ENCODE data around the gene PMIS2. TPM values are rescaled to one million over a fixed set of nuclear protein-coding genes. Genes with fewer than 3 reads are reported as not detected.

PMIS2 gene
- total RNA-seq, 1 donor from 2014 or later: not detected

DNA sequence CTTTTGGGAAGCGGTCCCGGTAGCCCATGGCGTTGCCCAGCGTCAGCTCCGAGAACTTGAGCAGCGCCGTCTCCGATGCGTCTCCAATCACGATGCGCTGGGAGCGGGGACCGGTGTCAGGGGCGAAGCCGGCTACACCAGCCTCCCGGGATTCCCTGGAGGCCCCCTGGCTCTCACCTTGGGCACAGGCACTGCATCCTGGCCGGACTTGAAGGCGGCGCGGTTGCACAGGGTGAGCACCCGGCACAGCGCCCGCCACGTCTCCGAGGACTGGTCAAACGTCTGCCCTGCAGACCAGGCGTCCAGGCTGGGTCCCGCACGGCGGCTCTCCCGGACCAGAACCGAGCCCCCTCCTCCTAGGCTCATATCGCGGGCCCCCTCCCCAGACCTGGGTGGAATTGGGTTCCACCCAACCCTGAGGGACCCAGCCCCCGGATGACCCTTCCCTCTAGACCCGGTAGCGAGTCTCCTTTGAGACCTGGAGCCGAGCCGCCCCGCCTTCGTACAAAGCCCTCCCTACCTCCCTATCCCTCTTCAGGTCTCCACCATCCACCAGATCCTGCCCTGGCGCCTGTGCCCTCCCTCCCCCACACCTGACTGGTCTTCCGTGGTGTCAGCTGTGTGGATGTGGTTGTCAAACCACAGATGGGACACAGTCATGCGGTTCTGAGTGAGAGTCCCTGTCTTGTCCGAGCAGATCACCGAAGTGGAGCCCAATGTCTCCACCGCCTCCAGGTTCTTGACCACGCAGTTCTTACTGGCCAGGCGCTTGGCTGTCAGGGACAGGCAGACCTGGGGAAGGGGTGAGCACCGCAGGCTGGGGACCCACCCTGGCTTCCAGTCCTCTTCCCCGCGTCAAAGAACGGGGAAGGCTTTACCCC is 27.3 kb upstream of the PMIS2 start:
- no peaks in the 10 kb centered on the region for H3K36me3 Mint-ChIP-seq
- peak overlapping the region; percentile 76 for H3K4me3 Mint-ChIP-seq
- no peak overlapping the region for H3K27ac Mint-ChIP-seq
- TF ChIP-seq, protein P1, sequence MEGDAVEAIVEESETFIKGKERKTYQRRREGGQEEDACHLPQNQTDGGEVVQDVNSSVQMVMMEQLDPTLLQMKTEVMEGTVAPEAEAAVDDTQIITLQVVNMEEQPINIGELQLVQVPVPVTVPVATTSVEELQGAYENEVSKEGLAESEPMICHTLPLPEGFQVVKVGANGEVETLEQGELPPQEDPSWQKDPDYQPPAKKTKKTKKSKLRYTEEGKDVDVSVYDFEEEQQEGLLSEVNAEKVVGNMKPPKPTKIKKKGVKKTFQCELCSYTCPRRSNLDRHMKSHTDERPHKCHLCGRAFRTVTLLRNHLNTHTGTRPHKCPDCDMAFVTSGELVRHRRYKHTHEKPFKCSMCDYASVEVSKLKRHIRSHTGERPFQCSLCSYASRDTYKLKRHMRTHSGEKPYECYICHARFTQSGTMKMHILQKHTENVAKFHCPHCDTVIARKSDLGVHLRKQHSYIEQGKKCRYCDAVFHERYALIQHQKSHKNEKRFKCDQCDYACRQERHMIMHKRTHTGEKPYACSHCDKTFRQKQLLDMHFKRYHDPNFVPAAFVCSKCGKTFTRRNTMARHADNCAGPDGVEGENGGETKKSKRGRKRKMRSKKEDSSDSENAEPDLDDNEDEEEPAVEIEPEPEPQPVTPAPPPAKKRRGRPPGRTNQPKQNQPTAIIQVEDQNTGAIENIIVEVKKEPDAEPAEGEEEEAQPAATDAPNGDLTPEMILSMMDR (conservative IDR thresholded peaks at IDR 0.05): no peak
- no peak for DNase-seq (ENCODE audit: extremely low spot score, unreplicated experiment)
- H3K4me1 Mint-ChIP-seq (ENCODE audit: unreplicated experiment): peaks cover 4% of the 10 kb centered on the region
- H3K9me3 Mint-ChIP-seq: no peaks in the 10 kb centered on the region
- peaks cover 62% of the 10 kb centered on the region for H3K27me3 Mint-ChIP-seq

DNA sequence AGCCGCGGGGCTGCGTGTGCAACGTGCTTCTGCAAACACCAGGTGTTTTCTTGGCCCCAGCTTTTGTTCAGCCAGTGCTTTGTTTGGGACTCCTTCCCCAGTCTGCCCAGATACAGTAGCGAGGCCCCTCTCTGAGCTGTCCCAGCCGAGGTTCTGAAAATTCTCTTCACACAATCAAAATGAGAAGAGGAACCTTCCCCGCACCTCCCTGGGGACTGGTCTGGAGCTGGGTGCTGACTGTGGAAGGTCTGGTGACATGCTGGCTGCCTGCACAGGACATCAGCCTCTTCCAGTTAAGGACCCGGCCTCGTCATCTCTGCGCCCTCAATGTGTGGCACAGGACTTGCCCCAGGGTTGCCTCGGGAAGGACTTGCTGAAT is 26.7 kb upstream of the PMIS2 start:
- Mint-ChIP-seq H3K9me3 (no peaks in the 10 kb centered on the region), H3K27ac (no peak overlapping the region), H3K27me3 (peaks cover 59% of the 10 kb centered on the region), H3K4me1 (ENCODE audit: unreplicated experiment) (peaks cover 4% of the 10 kb centered on the region), H3K4me3 (no peak overlapping the region), H3K36me3 (no peaks in the 10 kb centered on the region)
- no peak for DNase-seq (ENCODE audit: extremely low spot score, unreplicated experiment)
- TF ChIP-seq, protein P1 (conservative IDR thresholded peaks at IDR 0.05): no peak

DNA sequence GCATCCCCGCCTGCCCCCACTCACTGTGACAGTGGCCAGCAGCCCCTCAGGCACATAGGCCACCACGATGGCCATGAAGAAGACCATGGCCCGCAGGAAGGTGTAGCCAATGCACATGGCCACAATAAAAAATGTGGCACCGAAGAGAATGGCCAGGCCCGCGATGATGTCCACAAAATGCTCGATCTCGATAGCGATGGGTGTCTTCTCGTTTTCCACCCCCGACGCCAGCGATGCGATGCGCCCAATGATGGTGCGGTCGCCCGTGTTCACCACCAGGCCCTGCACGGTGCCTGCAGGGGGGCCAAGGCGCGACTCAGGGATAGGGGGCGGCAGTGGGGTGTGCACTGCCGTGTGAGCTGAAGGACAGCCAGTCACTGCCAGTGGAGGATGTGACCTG is 26.2 kb upstream of the PMIS2 start:
- Mint-ChIP-seq H3K4me3 (no peak overlapping the region), H3K27ac (no peak overlapping the region), H3K4me1 (ENCODE audit: unreplicated experiment) (peaks cover 4% of the 10 kb centered on the region)

DNA sequence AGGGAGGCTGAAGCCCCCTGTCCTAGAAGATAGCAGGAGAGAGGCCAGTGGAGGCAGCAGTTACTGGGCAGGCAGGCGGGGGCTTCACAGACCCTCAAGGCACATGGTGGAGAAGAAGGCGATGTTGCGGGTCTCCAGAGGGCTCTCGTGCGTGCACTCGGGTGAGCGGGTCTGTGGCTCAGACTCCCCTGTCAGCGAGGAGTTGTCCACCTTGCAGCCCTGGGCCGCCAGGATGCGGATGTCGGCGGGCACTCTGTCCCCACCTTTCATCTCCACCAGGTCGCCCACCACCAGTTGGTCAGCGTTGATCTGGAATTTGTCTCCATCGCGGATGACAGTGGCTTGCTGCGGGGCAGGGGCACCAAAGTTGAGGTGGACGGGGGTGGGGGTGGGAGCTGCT is 25.7 kb upstream of the PMIS2 start:
- DNase-seq (ENCODE audit: extremely low spot score, unreplicated experiment): no peak
- Mint-ChIP-seq H3K4me3 (no peak overlapping the region), H3K27ac (no peak overlapping the region), H3K27me3 (peaks cover 57% of the 10 kb centered on the region), H3K9me3 (no peaks in the 10 kb centered on the region), H3K4me1 (ENCODE audit: unreplicated experiment) (peaks cover 4% of the 10 kb centered on the region), H3K36me3 (no peaks in the 10 kb centered on the region)
- TF ChIP-seq, protein P1 (conservative IDR thresholded peaks at IDR 0.05): no peak

More for the DNA sequence above, 26.2 kb upstream of the PMIS2 start:
- TF ChIP-seq, protein P1 (conservative IDR thresholded peaks at IDR 0.05): no peak
- peaks cover 57% of the 10 kb centered on the region for H3K27me3 Mint-ChIP-seq
- H3K36me3 Mint-ChIP-seq: no peaks in the 10 kb centered on the region
- DNase-seq (ENCODE audit: extremely low spot score, unreplicated experiment): no peak
- H3K9me3 Mint-ChIP-seq: no peaks in the 10 kb centered on the region

DNA sequence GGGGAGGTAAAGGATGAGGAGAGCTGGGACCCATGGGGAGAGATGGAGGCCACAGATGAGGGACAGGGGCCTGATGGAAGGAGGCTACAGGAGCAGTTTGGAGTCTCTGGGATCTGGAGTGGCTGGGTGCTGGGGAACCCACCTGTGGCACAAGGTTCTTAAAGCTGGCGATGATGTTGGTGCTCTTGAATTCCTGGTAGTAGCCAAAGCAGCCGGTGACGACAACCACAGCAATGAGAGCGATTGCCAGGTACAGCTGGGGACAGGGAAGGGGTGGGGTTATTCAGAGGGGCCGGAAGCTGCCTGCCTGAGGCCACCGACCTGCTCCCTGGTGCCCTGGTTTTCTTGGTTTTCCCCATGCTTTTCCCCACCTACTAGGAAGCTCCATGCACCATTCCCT is 25.3 kb upstream of the PMIS2 start:
- TF ChIP-seq, protein P1 (conservative IDR thresholded peaks at IDR 0.05): no peak
- Mint-ChIP-seq H3K27me3 (peaks cover 59% of the 10 kb centered on the region), H3K4me3 (no peak overlapping the region), H3K36me3 (no peaks in the 10 kb centered on the region), H3K4me1 (ENCODE audit: unreplicated experiment) (peaks cover 4% of the 10 kb centered on the region), H3K9me3 (no peaks in the 10 kb centered on the region), H3K27ac (no peak overlapping the region)
- no peak for DNase-seq (ENCODE audit: extremely low spot score, unreplicated experiment)

All from type B pancreatic cell (in vitro differentiated cells).